Caco-2 (cell line): Measurements from ENCODE around the gene BHLHE41. TPM values are rescaled to one million over a fixed set of nuclear protein-coding genes. Genes with fewer than 3 reads are reported as not detected.

Experiments
- BruUV-seq: library from RNA; stranded (reverse); fragments of 400-500 nt; replicated peaks from 2 replicates; lab custom pipeline; 2021; lab: Mats Ljungman, UMichigan
- CTCF ChIA-PET: fragments of 300-600 bp; sonication (Branson Sonifier 250); formaldehyde crosslinking; loops from one replicate; lab custom pipeline; 2022; ENCODE audit warnings: antibody characterized with exemption; lab: Charles Lee
- POLR2A ChIA-PET: fragments of 300-600 bp; sonication (Branson Sonifier 250); formaldehyde crosslinking; loops from one replicate; lab custom pipeline; 2022; ENCODE audit warnings: antibody characterized with exemption; lab: Charles Lee
- DNase-seq, 2 experiments: peaks; one replicate each; pipeline versions ENCODE4 v3.0.0 to v3.0.0-alpha.2; 2020 to 2022
- H3K27me3 ChIP-seq: replicated peaks from 2 replicates; pipeline ENCODE4 v1.6.0; 2011; ENCODE audit warnings: low read length; ENCODE audit not compliant: control insufficient read depth, insufficient read depth
- H3K36me3 ChIP-seq: 2 replicates; pipeline ENCODE4 v1.5.1; 2011; ENCODE audit warnings: low read length; ENCODE audit not compliant: control insufficient read depth, insufficient read depth
- H3K4me1 ChIP-seq: fragments of 250-450 bp; sonication (Bioruptor Pico); 2 replicates; pipeline ENCODE4 v1.5.1; 2020; ENCODE audit warnings: mild to moderate bottlenecking
- H3K4me3 ChIP-seq: 2 replicates; pipeline ENCODE4 v1.5.1; 2011; ENCODE audit warnings: low read depth, mild to moderate bottlenecking, control low read depth, low read length
- H3K9me3 ChIP-seq: fragments of 250-450 bp; sonication (Bioruptor Pico); 2 replicates; pipeline ENCODE4 v1.5.1; 2020; ENCODE audit warnings: mild to moderate bottlenecking, moderate library complexity
- H3K27ac Mint-ChIP-seq: one replicate; pipeline ENCODE4 v1.8.0; 2022; ENCODE audit warnings: mixed read lengths; ENCODE audit not compliant: unreplicated experiment
- H3K27me3 Mint-ChIP-seq: one replicate; pipeline ENCODE4 v1.8.0; 2022; ENCODE audit warnings: mixed read lengths; ENCODE audit not compliant: insufficient read depth, unreplicated experiment
- H3K36me3 Mint-ChIP-seq: one replicate; pipeline ENCODE4 v1.8.0; 2022; ENCODE audit warnings: mild to moderate bottlenecking, mixed read lengths; ENCODE audit not compliant: insufficient read depth, unreplicated experiment
- H3K4me1 Mint-ChIP-seq: one replicate; pipeline ENCODE4 v1.8.0; 2022; ENCODE audit warnings: low read depth, mixed read lengths; ENCODE audit not compliant: unreplicated experiment
- H3K4me3 Mint-ChIP-seq: one replicate; pipeline ENCODE4 v1.8.0; 2022; ENCODE audit warnings: mild to moderate bottlenecking, moderate library complexity, mixed read lengths; ENCODE audit not compliant: unreplicated experiment
- H3K9me3 Mint-ChIP-seq: one replicate; pipeline ENCODE4 v1.8.0; 2022; ENCODE audit warnings: mixed read lengths; ENCODE audit not compliant: unreplicated experiment
- CTCF ChIP-seq, 2 experiments: fragments of 200-600 bp in 1 of 2; IDR thresholded peaks; 1 replicate in 1 of 2; 2 replicates in 1 of 2; pipeline versions ENCODE4 v1.5.1 to v1.8.0; 2011 to 2022; ENCODE audit warnings: antibody characterized with exemption in 1 of 2, control low read depth in 1 of 2, inconsistent platforms in 1 of 2, low read depth in 1 of 2, low read length in 1 of 2, mild to moderate bottlenecking in 1 of 2, moderate library complexity in 1 of 2; ENCODE audit not compliant: insufficient read depth in 1 of 2, severe bottlenecking in 1 of 2, unreplicated experiment in 1 of 2
- intact Hi-C: fragments of 100-400 bp; cut with micrococcal nuclease; formaldehyde crosslinking; loops from one replicate; pipeline ENCODE4 v1.10.0; 2022; ENCODE audit not compliant: unreplicated experiment
- total RNA-seq: library from RNA; stranded (reverse); gene quantifications from 2 replicates; pipeline ENCODE4 v1.2.3, GENCODE V29; 2022

Gene BHLHE41
- total RNA-seq, 1 experiment from 2014 or later, result 3.2 TPM

GRCh38 chr12:26136688-26137087, 11.9 kb upstream of the BHLHE41 start:
- CTCF ChIA-PET, result no interaction called here
- no peak for DNase-seq
- Mint-ChIP-seq H3K27me3 (peaks cover 17% of the 10 kb centered on the region), H3K36me3 (no peaks in the 10 kb centered on the region), H3K4me3 (no peak overlapping the region), H3K9me3 (no peaks in the 10 kb centered on the region), H3K4me1 (no peaks in the 10 kb centered on the region), H3K27ac (no peak overlapping the region)
- H3K9me3 ChIP-seq, result no peaks in the 10 kb centered on the region
- H3K36me3 ChIP-seq, result no peaks in the 10 kb centered on the region
- no peak for TF ChIP-seq CTCF (IDR thresholded peaks at IDR 0.05; ENCODE audit: insufficient read depth in 1 of 2, low read depth in 1 of 2, low read length in 1 of 2, severe bottlenecking in 1 of 2, unreplicated experiment in 1 of 2)
- POLR2A ChIA-PET, result no interaction called here
- intact Hi-C loops, result no loop called here
- H3K4me3 ChIP-seq, result no peak overlapping the region
- no peaks in the 10 kb centered on the region for H3K4me1 ChIP-seq
- no TSS peak for BruUV-seq
- H3K27me3 ChIP-seq, result no peaks in the 10 kb centered on the region; the same call in 1 of the 2 replicates

- ChIA-PET POLR2A (no interaction called here), CTCF (no interaction called here)
- no peaks in the 10 kb centered on the region for H3K36me3 Mint-ChIP-seq
- Histone ChIP-seq H3K4me1 (no peaks in the 10 kb centered on the region), H3K27me3 (no peaks in the 10 kb centered on the region; the same call in 1 of the 2 replicates), H3K4me3 (no peak overlapping the region), H3K9me3 (no peaks in the 10 kb centered on the region), H3K36me3 (no peaks in the 10 kb centered on the region)
- H3K9me3 Mint-ChIP-seq, result no peaks in the 10 kb centered on the region
- peaks cover 21% of the 10 kb centered on the region for H3K27me3 Mint-ChIP-seq
- intact Hi-C loops, result no loop called here
- no peak for DNase-seq
- no peaks in the 10 kb centered on the region for H3K4me1 Mint-ChIP-seq
- H3K27ac Mint-ChIP-seq, result no peak overlapping the region
- no peak overlapping the region for H3K4me3 Mint-ChIP-seq
- TF ChIP-seq CTCF (IDR thresholded peaks at IDR 0.05; ENCODE audit: insufficient read depth in 1 of 2, low read depth in 1 of 2, low read length in 1 of 2, severe bottlenecking in 1 of 2, unreplicated experiment in 1 of 2), result no peak
- BruUV-seq, result no TSS peak
Measured at GRCh38 chr12:26135571-26135970, 10.7 kb upstream of the BHLHE41 start.

GRCh38 chr12:26135010-26135420, 10.2 kb upstream of the BHLHE41 start:
- no peak overlapping the region for H3K4me3 ChIP-seq
- Mint-ChIP-seq H3K27ac (no peak overlapping the region), H3K4me3 (no peak overlapping the region), H3K4me1 (no peaks in the 10 kb centered on the region), H3K9me3 (no peaks in the 10 kb centered on the region), H3K36me3 (no peaks in the 10 kb centered on the region), H3K27me3 (peaks cover 21% of the 10 kb centered on the region)
- no TSS peak for BruUV-seq
- intact Hi-C loops, result no loop called here
- no peaks in the 10 kb centered on the region for H3K36me3 ChIP-seq
- ChIA-PET CTCF (no interaction called here), POLR2A (no interaction called here)
- DNase-seq, result no peak
- no peaks in the 10 kb centered on the region; the same call in 1 of the 2 replicates for H3K27me3 ChIP-seq
- H3K9me3 ChIP-seq, result no peaks in the 10 kb centered on the region
- no peaks in the 10 kb centered on the region for H3K4me1 ChIP-seq
- TF ChIP-seq CTCF (IDR thresholded peaks at IDR 0.05; ENCODE audit: insufficient read depth in 1 of 2, low read depth in 1 of 2, low read length in 1 of 2, severe bottlenecking in 1 of 2, unreplicated experiment in 1 of 2), result no peak
